ENCODE results near the gene FAM222B. TPM values are rescaled to one million over a fixed set of nuclear protein-coding genes. Genes with fewer than 3 reads are reported as not detected.
A peak's percentile ranks its signal among the peaks of the same experiment; 100 is the strongest.

The FAM222B gene
- polyA plus RNA-seq, 1 donor from 2014 or later: 6.4 TPM

- Histone ChIP-seq H3K4me2 (ENCODE audit: low read length) (peak overlapping the region; percentile 59), H2AFZ (ENCODE audit: low read depth, low read length) (peak overlapping the region; percentile 69), H3K27ac (ENCODE audit: low read length) (peak overlapping the region; percentile 76), H3K79me2 (replicated peaks; ENCODE audit: insufficient read depth, low read length) (no peaks in the 10 kb centered on the region), H3F3A (ENCODE audit: insufficient read depth, low read length, poor library complexity, severe bottlenecking) (peaks cover 3% of the 10 kb centered on the region), H3K9ac (ENCODE audit: low read length) (peak overlapping the region; percentile 84), H3K9me2 (ENCODE audit: insufficient read depth, low read length) (no peaks in the 10 kb centered on the region), H4K20me1 (ENCODE audit: insufficient read depth) (no peaks in the 10 kb centered on the region), H3K27me3 (ENCODE audit: insufficient read depth, low read depth, low read length) (peaks cover 3% of the 10 kb centered on the region), H3K36me3 (ENCODE audit: insufficient read depth, low read length) (no peaks in the 10 kb centered on the region), H3K4me3 (ENCODE audit: low read length) (peak overlapping the region; percentile 88), H3K9me3 (ENCODE audit: low read length) (no peaks in the 10 kb centered on the region)
- TF ChIP-seq RAD21 (conservative IDR thresholded peaks at IDR 0.05): no peak
- no peak for TF ChIP-seq CTCF (IDR thresholded peaks at IDR 0.05; ENCODE audit: poor library complexity, severe bottlenecking)
- TF ChIP-seq REST (IDR thresholded peaks at IDR 0.05; ENCODE audit: borderline replicate concordance): peak; percentile 63
- TF ChIP-seq MXI1 (conservative IDR thresholded peaks at IDR 0.05; ENCODE audit: poor library complexity, severe bottlenecking): peak; percentile 67
- peak; percentile 50 for TF ChIP-seq TAF1 (IDR thresholded peaks at IDR 0.05; ENCODE audit: low read depth)
- TF ChIP-seq SMC3 (conservative IDR thresholded peaks at IDR 0.05; ENCODE audit: poor library complexity): no peak
- TF ChIP-seq POLR2AphosphoS5 (IDR thresholded peaks at IDR 0.05): peak; percentile 85
These were observed 131.5 kb downstream of the FAM222B start for GRCh38 chr17:28710861-28711722.

GRCh38 chr17:28707339-28707720, 135.3 kb downstream of the FAM222B start:
- Histone ChIP-seq H3K4me2 (ENCODE audit: low read length) (no peak overlapping the region), H4K20me1 (ENCODE audit: insufficient read depth) (no peaks in the 10 kb centered on the region), H3F3A (ENCODE audit: insufficient read depth, low read length, poor library complexity, severe bottlenecking) (peaks cover 3% of the 10 kb centered on the region), H3K36me3 (ENCODE audit: insufficient read depth, low read length) (no peaks in the 10 kb centered on the region), H3K79me2 (replicated peaks; ENCODE audit: insufficient read depth, low read length) (no peaks in the 10 kb centered on the region), H3K9me3 (ENCODE audit: low read length) (no peaks in the 10 kb centered on the region), H3K9me2 (ENCODE audit: insufficient read depth, low read length) (no peaks in the 10 kb centered on the region), H3K27me3 (ENCODE audit: insufficient read depth, low read depth, low read length) (no peaks in the 10 kb centered on the region), H3K27ac (ENCODE audit: low read length) (no peak overlapping the region), H2AFZ (ENCODE audit: low read depth, low read length) (no peak overlapping the region), H3K4me3 (ENCODE audit: low read length) (no peak overlapping the region), H3K9ac (ENCODE audit: low read length) (no peak overlapping the region)
- TF ChIP-seq REST (IDR thresholded peaks at IDR 0.05; ENCODE audit: borderline replicate concordance): no peak
- no peak for TF ChIP-seq CTCF (IDR thresholded peaks at IDR 0.05; ENCODE audit: poor library complexity, severe bottlenecking)
- TF ChIP-seq SMC3 (conservative IDR thresholded peaks at IDR 0.05; ENCODE audit: poor library complexity): no peak
- TF ChIP-seq MXI1 (conservative IDR thresholded peaks at IDR 0.05; ENCODE audit: poor library complexity, severe bottlenecking): no peak
- no peak for TF ChIP-seq POLR2AphosphoS5 (IDR thresholded peaks at IDR 0.05)
- TF ChIP-seq EP300 (conservative IDR thresholded peaks at IDR 0.05; ENCODE audit: poor library complexity, severe bottlenecking): no peak
- TF ChIP-seq EZH2 (IDR thresholded peaks at IDR 0.05; ENCODE audit: borderline replicate concordance, insufficient read depth, low read length, poor library complexity, severe bottlenecking): no peak
- TF ChIP-seq TAF1 (IDR thresholded peaks at IDR 0.05; ENCODE audit: low read depth): no peak
- TF ChIP-seq RAD21 (conservative IDR thresholded peaks at IDR 0.05): no peak
